Endothelial cell of umbilical vein (primary cell): ENCODE results near the gene KAT2B. TPM values are rescaled to one million over a fixed set of nuclear protein-coding genes. Genes with fewer than 3 reads are reported as not detected.

ENCODE experiments used
- BruUV-seq: library from RNA; stranded (reverse); fragments of 400-500 nt; replicated peaks from 2 replicates; lab custom pipeline; 2021; lab: Mats Ljungman, UMichigan
- CTCF ChIA-PET: fragments of 300-600, 350-600 bp; sonication (Branson Sonifier 250); formaldehyde crosslinking; loops from one replicate; lab custom pipeline; 2021; ENCODE audit warnings: antibody characterized with exemption, inconsistent platforms; lab: Charles Lee
- POLR2A ChIA-PET: fragments of 300-600, 350-600 bp; sonication (Branson Sonifier 250); formaldehyde crosslinking; loops from one replicate; lab custom pipeline; 2021; ENCODE audit warnings: antibody characterized with exemption, inconsistent platforms; lab: Charles Lee
- DNase-seq: peaks from one replicate; pipeline ENCODE4 v3.0.0-alpha.2; 2011; ENCODE audit warnings: low read depth, low spot score
- FAIRE-seq: peaks from 2 replicates; lab custom pipeline; 2011; peaks lifted over from hg19 to GRCh38; lab: Jason Lieb, UNC
- H2AFZ ChIP-seq: 2 replicates; pipeline ENCODE4 v1.6.0; 2012; ENCODE audit warnings: low read depth, low read length, control low read depth, inconsistent platforms
- H3K27ac ChIP-seq: 2 replicates; pipeline ENCODE4 v1.5.1; 2011; ENCODE audit warnings: low read depth, mild to moderate bottlenecking, control low read depth, low read length, moderate library complexity; ENCODE audit not compliant: insufficient read depth
- H3K27me3 ChIP-seq, 2 experiments: 2 replicates each; pipeline versions ENCODE4 v1.6.0 to v1.6.1; 2011; ENCODE audit warnings: low read length in 2 of 2, mixed read lengths in 1 of 2; ENCODE audit not compliant: control insufficient read depth in 2 of 2, insufficient read depth in 2 of 2
- H3K36me3 ChIP-seq, 2 experiments: 2 replicates in 1 of 2; 3 replicates in 1 of 2; pipeline ENCODE4 v1.5.1; 2011; ENCODE audit warnings: low read length in 2 of 2, mild to moderate bottlenecking in 1 of 2, moderate library complexity in 1 of 2; ENCODE audit not compliant: control insufficient read depth in 2 of 2, insufficient read depth in 2 of 2; ENCODE audit errors: extremely low read depth in 1 of 2
- H3K4me1 ChIP-seq: 3 replicates; pipeline ENCODE4 v1.5.1; 2011; ENCODE audit warnings: mild to moderate bottlenecking, low read length; ENCODE audit not compliant: control insufficient read depth, insufficient read depth; ENCODE audit errors: extremely low read depth
- H3K4me2 ChIP-seq: 2 replicates; pipeline ENCODE4 v1.6.1; 2011; ENCODE audit warnings: low read length, control low read depth, mixed read lengths; ENCODE audit not compliant: insufficient read depth
- H3K4me3 ChIP-seq, 3 experiments: fragments of 200-600 bp in 1 of 3; sonication (generic), shearing (Covaris generic) in 1 of 3; replicated peaks in 1 of 3; 2 replicates each; pipeline ENCODE4 v1.5.1; 2011 to 2016; ENCODE audit warnings: control low read depth in 3 of 3, low read length in 3 of 3, mild to moderate bottlenecking in 2 of 3, inconsistent platforms in 1 of 3, low read depth in 1 of 3, moderate library complexity in 1 of 3; ENCODE audit not compliant: insufficient read depth in 1 of 3
- H3K79me2 ChIP-seq: 2 replicates; pipeline ENCODE4 v1.6.0; 2012; ENCODE audit warnings: low read length, inconsistent platforms; ENCODE audit not compliant: control insufficient read depth, insufficient read depth
- H3K9ac ChIP-seq: replicated peaks from 2 replicates; pipeline ENCODE3; 2011; ENCODE audit warnings: low read length, control low read depth; ENCODE audit not compliant: insufficient read depth; ENCODE audit errors: extremely low read depth
- H3K9me1 ChIP-seq: replicated peaks from 3 replicates; pipeline ENCODE4 v1.6.0; 2011; ENCODE audit warnings: mild to moderate bottlenecking, low read length; ENCODE audit not compliant: control insufficient read depth, insufficient read depth; ENCODE audit errors: extremely low read depth
- H3K9me3 ChIP-seq: replicated peaks from 2 replicates; pipeline ENCODE4 v1.5.1; 2012; ENCODE audit warnings: low read length, inconsistent platforms; ENCODE audit not compliant: control insufficient read depth, insufficient read depth
- H4K20me1 ChIP-seq: replicated peaks from 2 replicates; pipeline ENCODE3; 2011; ENCODE audit warnings: mild to moderate bottlenecking, low read length; ENCODE audit not compliant: control insufficient read depth, insufficient read depth; ENCODE audit errors: extremely low read depth
- EZH2 ChIP-seq: IDR thresholded peaks from 2 replicates; pipeline ENCODE4 v1.6.1; 2012; ENCODE audit warnings: borderline replicate concordance, low read depth, mild to moderate bottlenecking, moderate library complexity, low read length, inconsistent platforms; ENCODE audit not compliant: severe bottlenecking
- FOS ChIP-seq: IDR thresholded peaks from 2 replicates; pipeline ENCODE4 v1.6.1; 2011; ENCODE audit warnings: mild to moderate bottlenecking, low read length, moderate library complexity, borderline replicate concordance; ENCODE audit not compliant: insufficient read depth
- GATA2 ChIP-seq: IDR thresholded peaks from 2 replicates; pipeline ENCODE4 v1.7.0; 2011; ENCODE audit warnings: low read depth, mild to moderate bottlenecking, moderate library complexity, mixed read lengths, low read length; ENCODE audit not compliant: insufficient read length, insufficient read depth
- JUN ChIP-seq: IDR thresholded peaks from 2 replicates; pipeline ENCODE4 v1.6.1; 2011; ENCODE audit warnings: borderline replicate concordance, low read depth; ENCODE audit not compliant: insufficient read length, insufficient read depth
- POLR2A ChIP-seq: IDR thresholded peaks from 2 replicates; pipeline ENCODE4 v1.6.1; 2012; ENCODE audit warnings: low read depth, mild to moderate bottlenecking, control low read depth, low read length
- POLR2AphosphoS5 ChIP-seq: IDR thresholded peaks from 2 replicates; pipeline ENCODE4 v1.6.1; 2012; ENCODE audit warnings: low read depth, mild to moderate bottlenecking, control low read depth, low read length, moderate library complexity; ENCODE audit not compliant: insufficient read depth
- dilution Hi-C: fragments of 300-500 bp; cut with MboI; formaldehyde crosslinking; loops from one replicate; pipeline ENCODE4 v1.15.0; 2019; ENCODE audit warnings: low sequenced_read_pairs; ENCODE audit not compliant: extremely low pct_ligation_motif_present
- intact Hi-C: fragments of 100-400 bp; cut with micrococcal nuclease; formaldehyde crosslinking; loops from one replicate; pipeline ENCODE4 v1.10.0; 2022
- polyA plus RNA-seq, 4 experiments: library from polyadenylated mRNA; depleted of rRNA in 3 of 4; stranded (reverse) in 3 of 4; unstranded in 1 of 4; fragments of >200 nt; gene quantifications; 2 replicates each; pipeline versions ENCODE4 v1.2.1 to v1.2.3, GENCODE V29; 2011 to 2012; ENCODE audit warnings: missing spikeins in 1 of 4
- total RNA-seq: library from RNA; stranded (reverse); gene quantifications from 2 replicates; pipeline ENCODE4 v1.2.3, GENCODE V29; 2021
- TF ChIP-seq, protein P1 (sequence below), 2 donors: IDR thresholded peaks; 1 replicate in 1 of 2; 2 replicates in 1 of 2; pipeline ENCODE4 v1.5.1; 2011; ENCODE audit warnings: low read length in 2 of 2, mild to moderate bottlenecking in 2 of 2, moderate library complexity in 2 of 2, control low read depth in 1 of 2, inconsistent platforms in 1 of 2, low read depth in 1 of 2; ENCODE audit not compliant: insufficient read depth in 1 of 2; ENCODE audit errors: extremely low read depth in 1 of 2

KAT2B gene
- total and polyA plus RNA-seq, 2 donors (not counting 3 experiments of a cell fraction or from before 2014, with no cell fraction given), result 2.6 to 11.0 TPM

DNA sequence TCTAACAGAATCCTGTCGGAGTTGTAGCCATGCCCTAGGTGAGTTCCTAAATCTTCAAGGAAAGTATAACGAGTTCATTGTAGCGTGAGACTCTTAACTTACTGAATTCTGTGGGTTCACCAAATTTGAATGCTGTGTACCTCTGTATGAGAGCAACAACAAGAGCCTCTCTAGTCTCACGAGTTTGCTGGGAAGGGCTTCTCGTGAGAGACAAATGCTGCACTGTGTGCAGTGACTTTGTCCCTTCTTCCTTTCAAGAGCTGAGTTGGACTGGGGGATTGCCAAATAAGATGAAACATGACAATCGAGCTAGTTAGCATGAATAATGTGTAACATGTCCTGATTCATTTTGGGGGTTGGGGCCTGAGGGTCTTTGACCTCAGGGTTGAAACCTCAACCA lies 32.2 kb downstream of the KAT2B start:
- no peaks in the 10 kb centered on the region for H3K79me2 ChIP-seq

DNA sequence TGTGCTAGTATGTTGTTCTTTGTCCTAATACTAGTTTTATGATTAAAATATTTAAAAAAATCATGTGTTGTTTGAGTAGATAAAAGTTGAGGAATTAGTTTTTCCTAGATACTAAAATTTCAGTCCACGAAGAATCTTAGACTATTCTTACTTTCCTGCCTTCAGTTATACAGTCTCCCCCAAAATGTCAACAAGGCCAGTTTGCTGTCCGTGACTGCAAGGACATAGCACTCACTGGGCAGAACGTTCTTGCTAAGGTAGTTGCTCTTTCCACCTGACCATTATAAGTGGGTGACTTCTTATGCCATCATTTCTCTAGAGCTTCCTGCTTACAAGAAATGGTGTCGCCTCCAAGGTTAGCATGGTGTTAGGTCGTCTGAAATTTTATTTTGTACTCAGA lies 32.8 kb downstream of the KAT2B start:
- H3K4me1 ChIP-seq, result no peaks in the 10 kb centered on the region
- no peaks in the 10 kb centered on the region for H3K27me3 ChIP-seq
- H2AFZ ChIP-seq, result no peak overlapping the region
- POLR2A ChIA-PET, result no interaction called here
- H4K20me1 ChIP-seq, result no peaks in the 10 kb centered on the region
- no peaks in the 10 kb centered on the region for H3K79me2 ChIP-seq
- DNase-seq (no peak), FAIRE-seq (no peak)
- CTCF ChIA-PET, result interaction anchor here (0.8 kb wide), 1 partner anchor 32 kb away, joined by 3 read pairs; no protein-coding TSS in a partner anchor
- no peaks in the 10 kb centered on the region for H3K9me1 ChIP-seq
- no peaks in the 10 kb centered on the region for H3K9me3 ChIP-seq
- H3K4me2 ChIP-seq, result no peak overlapping the region
- TF ChIP-seq POLR2A, result no peak
- TF ChIP-seq, protein P1, sequence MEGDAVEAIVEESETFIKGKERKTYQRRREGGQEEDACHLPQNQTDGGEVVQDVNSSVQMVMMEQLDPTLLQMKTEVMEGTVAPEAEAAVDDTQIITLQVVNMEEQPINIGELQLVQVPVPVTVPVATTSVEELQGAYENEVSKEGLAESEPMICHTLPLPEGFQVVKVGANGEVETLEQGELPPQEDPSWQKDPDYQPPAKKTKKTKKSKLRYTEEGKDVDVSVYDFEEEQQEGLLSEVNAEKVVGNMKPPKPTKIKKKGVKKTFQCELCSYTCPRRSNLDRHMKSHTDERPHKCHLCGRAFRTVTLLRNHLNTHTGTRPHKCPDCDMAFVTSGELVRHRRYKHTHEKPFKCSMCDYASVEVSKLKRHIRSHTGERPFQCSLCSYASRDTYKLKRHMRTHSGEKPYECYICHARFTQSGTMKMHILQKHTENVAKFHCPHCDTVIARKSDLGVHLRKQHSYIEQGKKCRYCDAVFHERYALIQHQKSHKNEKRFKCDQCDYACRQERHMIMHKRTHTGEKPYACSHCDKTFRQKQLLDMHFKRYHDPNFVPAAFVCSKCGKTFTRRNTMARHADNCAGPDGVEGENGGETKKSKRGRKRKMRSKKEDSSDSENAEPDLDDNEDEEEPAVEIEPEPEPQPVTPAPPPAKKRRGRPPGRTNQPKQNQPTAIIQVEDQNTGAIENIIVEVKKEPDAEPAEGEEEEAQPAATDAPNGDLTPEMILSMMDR (IDR thresholded peaks at IDR 0.05; ENCODE audit: extremely low read depth in 1 of 2, insufficient read depth in 1 of 2, low read depth in 1 of 2, low read length in 2 of 2), result no peak
- TF ChIP-seq POLR2AphosphoS5, result no peak
- TF ChIP-seq JUN, result no peak
- TF ChIP-seq FOS, result no peak
- no peak for TF ChIP-seq GATA2
- no peak for TF ChIP-seq EZH2
- intact Hi-C loops (no loop called here), dilution Hi-C loops (no loop called here)
- no peak overlapping the region for H3K9ac ChIP-seq
- H3K36me3 ChIP-seq, result no peaks in the 10 kb centered on the region
- no peak overlapping the region for H3K4me3 ChIP-seq
- no TSS peak for BruUV-seq
- no peak overlapping the region for H3K27ac ChIP-seq

More for the DNA sequence above, 32.2 kb downstream of the KAT2B start:
- intact Hi-C loops, result no loop called here
- Histone ChIP-seq H3K4me1 (no peaks in the 10 kb centered on the region), H4K20me1 (no peaks in the 10 kb centered on the region), H3K9me1 (no peaks in the 10 kb centered on the region), H3K9me3 (no peaks in the 10 kb centered on the region), H3K4me3 (no peak overlapping the region), H3K4me2 (no peak overlapping the region), H3K27ac (no peak overlapping the region), H2AFZ (no peak overlapping the region), H3K36me3 (no peaks in the 10 kb centered on the region), H3K9ac (no peak overlapping the region), H3K27me3 (no peaks in the 10 kb centered on the region)
- ChIA-PET CTCF (interaction anchor here (0.8 kb wide), 1 partner anchor 31 kb away, joined by 3 read pairs; no protein-coding TSS in a partner anchor), POLR2A (no interaction called here)
- no TSS peak for BruUV-seq
- DNase-seq, result no peak
- TF ChIP-seq, protein P1 (IDR thresholded peaks at IDR 0.05; ENCODE audit: extremely low read depth in 1 of 2, insufficient read depth in 1 of 2, low read depth in 1 of 2, low read length in 2 of 2), result no peak
- TF ChIP-seq GATA2, result no peak
- dilution Hi-C loops, result no loop called here
- FAIRE-seq, result no peak
